ENCODE measurements around the gene GALK2.
"Not testable (repeated sequence)": the region's sequence is repeated elsewhere in the genome, so short reads cannot be mapped to it uniquely, and the experiment has no call there.

The GALK2 gene

GRCh38 chr15:49287481-49287880 lies 117.4 kb downstream of the GALK2 start:
- no peak for DNase-seq

- DNase-seq, result no peak
Measured at GRCh38 chr15:49288391-49288790, 118.3 kb downstream of the GALK2 start.

GRCh38 chr15:49290191-49290590 lies 120.1 kb downstream of the GALK2 start:
- DNase-seq, result no peak

GRCh38 chr15:49293941-49294340 lies 123.9 kb downstream of the GALK2 start:
- no peak for DNase-seq

GRCh38 chr15:49296258-49296657 lies 126.2 kb downstream of the GALK2 start:
- no peak for DNase-seq

- DNase-seq, result no peak
Measured at GRCh38 chr15:49297584-49297983, 127.5 kb downstream of the GALK2 start.

- DNase-seq, result no peak
Measured at GRCh38 chr15:49300856-49301255, 130.8 kb downstream of the GALK2 start.

- DNase-seq, result no peak
Measured at GRCh38 chr15:49301562-49301961, 131.5 kb downstream of the GALK2 start.

- no peak for DNase-seq
Measured at GRCh38 chr15:49303003-49303402, 133.0 kb downstream of the GALK2 start.

GRCh38 chr15:49306551-49306950 lies 136.5 kb downstream of the GALK2 start:
- DNase-seq, result no peak

GRCh38 chr15:49308686-49309085 lies 138.6 kb downstream of the GALK2 start:
- no peak for DNase-seq

- DNase-seq, result no peak
Measured at GRCh38 chr15:49309889-49310288, 139.8 kb downstream of the GALK2 start.

- DNase-seq, result no peak
Measured at GRCh38 chr15:49313650-49314049, 143.6 kb downstream of the GALK2 start.

GRCh38 chr15:49314716-49315115 lies 144.7 kb downstream of the GALK2 start:
- no peak for DNase-seq

- no peak for DNase-seq
Measured at GRCh38 chr15:49315391-49315823, 145.4 kb downstream of the GALK2 start.

GRCh38 chr15:49320351-49320750 lies 150.3 kb downstream of the GALK2 start:
- DNase-seq, result no peak

- DNase-seq, result no peak
Measured at GRCh38 chr15:49323207-49323606, 153.2 kb downstream of the GALK2 start.

- no peak for DNase-seq
Measured at GRCh38 chr15:49327927-49328326, 157.9 kb downstream of the GALK2 start.

GRCh38 chr15:49328941-49329340 lies 158.9 kb downstream of the GALK2 start:
- no peak for DNase-seq

- DNase-seq, result no peak
Measured at GRCh38 chr15:49330166-49330565, 160.1 kb downstream of the GALK2 start.

GRCh38 chr15:49331442-49331841 lies 161.4 kb downstream of the GALK2 start:
- no peak for DNase-seq

GRCh38 chr15:49331951-49332350 lies 161.9 kb downstream of the GALK2 start:
- DNase-seq, result no peak

- no peak for DNase-seq
Measured at GRCh38 chr15:49339656-49340055, 169.6 kb downstream of the GALK2 start.

GRCh38 chr15:49343546-49343945 lies 173.5 kb downstream of the GALK2 start:
- DNase-seq, result no peak

- DNase-seq, result not testable (repeated sequence)
Measured at GRCh38 chr15:49354439-49354838, 184.4 kb downstream of the GALK2 start.

- DNase-seq, result no peak
Measured at GRCh38 chr15:49361370-49361769, 191.3 kb downstream of the GALK2 start.
